ENCODE data around the gene BRD9.

DNA sequence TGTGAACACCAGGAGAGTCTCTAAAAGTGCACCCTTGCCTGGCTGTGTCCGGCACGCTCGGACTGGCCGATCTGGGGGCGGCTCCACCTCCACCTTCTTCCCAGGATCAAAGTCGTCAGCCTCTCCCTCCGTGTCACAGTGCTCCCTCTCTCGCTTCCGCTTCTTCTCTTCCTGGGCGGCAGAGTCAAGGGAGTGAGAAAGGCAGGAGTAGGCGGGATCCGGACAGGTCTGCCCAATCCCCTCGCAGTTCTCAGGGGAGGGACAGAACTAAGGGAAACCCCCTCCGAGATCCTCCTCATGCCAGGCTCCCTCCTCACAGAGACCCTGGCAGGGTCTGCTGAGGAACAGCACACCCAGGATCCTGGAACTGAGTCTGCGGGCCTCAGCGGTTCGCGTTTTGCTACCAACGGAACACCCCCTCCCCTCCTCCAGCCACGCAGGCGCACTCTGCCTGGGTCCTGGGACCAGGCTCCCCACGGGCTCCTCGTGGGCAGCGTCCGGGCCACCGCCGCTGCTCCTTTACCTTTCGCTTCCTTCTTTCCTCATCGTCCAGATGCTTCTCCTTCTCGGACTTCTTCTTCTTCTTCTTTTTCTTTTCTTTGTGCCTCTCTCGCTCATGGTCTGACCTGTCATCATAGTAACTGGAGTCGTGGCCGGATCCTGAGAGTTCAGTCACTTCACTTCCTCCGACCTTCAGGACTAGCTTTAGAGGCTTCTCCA is 1.3 kb downstream of the BRD9 start:
- TF ChIP-seq, protein P1, sequence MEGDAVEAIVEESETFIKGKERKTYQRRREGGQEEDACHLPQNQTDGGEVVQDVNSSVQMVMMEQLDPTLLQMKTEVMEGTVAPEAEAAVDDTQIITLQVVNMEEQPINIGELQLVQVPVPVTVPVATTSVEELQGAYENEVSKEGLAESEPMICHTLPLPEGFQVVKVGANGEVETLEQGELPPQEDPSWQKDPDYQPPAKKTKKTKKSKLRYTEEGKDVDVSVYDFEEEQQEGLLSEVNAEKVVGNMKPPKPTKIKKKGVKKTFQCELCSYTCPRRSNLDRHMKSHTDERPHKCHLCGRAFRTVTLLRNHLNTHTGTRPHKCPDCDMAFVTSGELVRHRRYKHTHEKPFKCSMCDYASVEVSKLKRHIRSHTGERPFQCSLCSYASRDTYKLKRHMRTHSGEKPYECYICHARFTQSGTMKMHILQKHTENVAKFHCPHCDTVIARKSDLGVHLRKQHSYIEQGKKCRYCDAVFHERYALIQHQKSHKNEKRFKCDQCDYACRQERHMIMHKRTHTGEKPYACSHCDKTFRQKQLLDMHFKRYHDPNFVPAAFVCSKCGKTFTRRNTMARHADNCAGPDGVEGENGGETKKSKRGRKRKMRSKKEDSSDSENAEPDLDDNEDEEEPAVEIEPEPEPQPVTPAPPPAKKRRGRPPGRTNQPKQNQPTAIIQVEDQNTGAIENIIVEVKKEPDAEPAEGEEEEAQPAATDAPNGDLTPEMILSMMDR (IDR thresholded peaks at IDR 0.05; ENCODE audit: low read depth, low read length, poor library complexity, severe bottlenecking) = no peak
- TF ChIP-seq EZH2phosphoT487 (IDR thresholded peaks at IDR 0.05; ENCODE audit: borderline replicate concordance, low read length) = no peak
